ENCODE results near the gene SFXN5.

SFXN5 gene

GRCh38 chr2:72985136-72985535, 86.4 kb downstream of the SFXN5 start:
- H3K4me2 ChIP-seq (ENCODE audit: low read length): no peak overlapping the region
- TF ChIP-seq EZH2 (IDR thresholded peaks at IDR 0.05; ENCODE audit: borderline replicate concordance, low read length) (no peak), CTCF (IDR thresholded peaks at IDR 0.05; ENCODE audit: low read length) (no peak)
- H3K9ac ChIP-seq (ENCODE audit: low read length): no peak overlapping the region
- peaks cover under 1% of the 10 kb centered on the region for H3K4me1 ChIP-seq (ENCODE audit: insufficient read depth, low read length, severe bottlenecking)
- H3F3A ChIP-seq (ENCODE audit: insufficient read depth, low read length): no peaks in the 10 kb centered on the region
- H4K20me1 ChIP-seq (ENCODE audit: insufficient read depth, low read length): no peaks in the 10 kb centered on the region
- no peak overlapping the region for H3K4me3 ChIP-seq (ENCODE audit: low read depth, low read length, poor library complexity, severe bottlenecking)
- H3K27me3 ChIP-seq (ENCODE audit: insufficient read depth, low read length): peaks cover under 1% of the 10 kb centered on the region; the same call in 1 of the 2 replicates
- H3K27ac ChIP-seq (ENCODE audit: low read depth, low read length, poor library complexity, severe bottlenecking): no peak overlapping the region
- H3K36me3 ChIP-seq (ENCODE audit: insufficient read depth, low read length): no peaks in the 10 kb centered on the region
- H2AFZ ChIP-seq (ENCODE audit: low read length): no peak overlapping the region
- no peaks in the 10 kb centered on the region for H3K9me3 ChIP-seq (ENCODE audit: low read length)
- H3K79me2 ChIP-seq (ENCODE audit: insufficient read depth, low read length): no peaks in the 10 kb centered on the region
- no peaks in the 10 kb centered on the region for H3K9me2 ChIP-seq (ENCODE audit: low read depth, low read length)

- Histone ChIP-seq H3K79me2 (ENCODE audit: insufficient read depth, low read length) (no peaks in the 10 kb centered on the region), H3F3A (ENCODE audit: insufficient read depth, low read length) (no peaks in the 10 kb centered on the region), H4K20me1 (ENCODE audit: insufficient read depth, low read length) (no peaks in the 10 kb centered on the region), H3K9ac (ENCODE audit: low read length) (no peak overlapping the region), H3K4me1 (ENCODE audit: insufficient read depth, low read length, severe bottlenecking) (peaks cover 3% of the 10 kb centered on the region), H3K4me3 (ENCODE audit: low read depth, low read length, poor library complexity, severe bottlenecking) (no peak overlapping the region), H3K9me2 (ENCODE audit: low read depth, low read length) (no peaks in the 10 kb centered on the region), H3K27me3 (ENCODE audit: insufficient read depth, low read length) (no peaks in the 10 kb centered on the region), H3K27ac (ENCODE audit: low read depth, low read length, poor library complexity, severe bottlenecking) (no peak overlapping the region), H3K9me3 (ENCODE audit: low read length) (no peaks in the 10 kb centered on the region), H3K4me2 (ENCODE audit: low read length) (no peak overlapping the region), H3K36me3 (ENCODE audit: insufficient read depth, low read length) (no peaks in the 10 kb centered on the region), H2AFZ (ENCODE audit: low read length) (no peak overlapping the region)
- TF ChIP-seq EZH2 (IDR thresholded peaks at IDR 0.05; ENCODE audit: borderline replicate concordance, low read length) (no peak), CTCF (IDR thresholded peaks at IDR 0.05; ENCODE audit: low read length) (no peak)
These were observed 87.3 kb downstream of the SFXN5 start for GRCh38 chr2:72984172-72984671.

GRCh38 chr2:72983500-72984161, 87.9 kb downstream of the SFXN5 start:
- H3K36me3 ChIP-seq (ENCODE audit: insufficient read depth, low read length): no peaks in the 10 kb centered on the region
- peaks cover 3% of the 10 kb centered on the region for H3K4me1 ChIP-seq (ENCODE audit: insufficient read depth, low read length, severe bottlenecking)
- H3K4me3 ChIP-seq (ENCODE audit: low read depth, low read length, poor library complexity, severe bottlenecking): no peak overlapping the region
- H3K9ac ChIP-seq (ENCODE audit: low read length): no peak overlapping the region
- H3K9me2 ChIP-seq (ENCODE audit: low read depth, low read length): no peaks in the 10 kb centered on the region
- no peak overlapping the region for H3K4me2 ChIP-seq (ENCODE audit: low read length)
- H2AFZ ChIP-seq (ENCODE audit: low read length): no peak overlapping the region
- H3F3A ChIP-seq (ENCODE audit: insufficient read depth, low read length): no peaks in the 10 kb centered on the region
- H3K27ac ChIP-seq (ENCODE audit: low read depth, low read length, poor library complexity, severe bottlenecking): no peak overlapping the region
- H4K20me1 ChIP-seq (ENCODE audit: insufficient read depth, low read length): no peaks in the 10 kb centered on the region
- H3K9me3 ChIP-seq (ENCODE audit: low read length): no peaks in the 10 kb centered on the region
- no peaks in the 10 kb centered on the region for H3K79me2 ChIP-seq (ENCODE audit: insufficient read depth, low read length)
- no peaks in the 10 kb centered on the region for H3K27me3 ChIP-seq (ENCODE audit: insufficient read depth, low read length)
- no peak for TF ChIP-seq CTCF (IDR thresholded peaks at IDR 0.05; ENCODE audit: low read length)
- no peak for TF ChIP-seq EZH2 (IDR thresholded peaks at IDR 0.05; ENCODE audit: borderline replicate concordance, low read length)
